Mononuclear cell (primary cell): Measurements from ENCODE around the gene LRRC8E. TPM values are rescaled to one million over a fixed set of nuclear protein-coding genes. Genes with fewer than 3 reads are reported as not detected.
"Not testable (repeated sequence)": the region's sequence is repeated elsewhere in the genome, so short reads cannot be mapped to it uniquely, and the experiment has no call there.

Source experiments
- H3K27me3 ChIP-seq: 2 replicates; pipeline ENCODE4 v1.6.0; 2011; ENCODE audit warnings: low read length, control low read depth; ENCODE audit not compliant: insufficient read depth
- H3K4me1 ChIP-seq: 2 replicates; pipeline ENCODE4 v1.5.1; 2011; ENCODE audit warnings: mild to moderate bottlenecking, low read length, control low read depth; ENCODE audit not compliant: insufficient read depth
- H3K4me3 ChIP-seq: 2 replicates; pipeline ENCODE4 v1.5.1; 2011; ENCODE audit warnings: mild to moderate bottlenecking, low read length, moderate library complexity
- H3K9me3 ChIP-seq: 2 replicates; pipeline ENCODE4 v1.5.1; 2011; ENCODE audit warnings: low read depth, mild to moderate bottlenecking, control low read depth, low read length
- total RNA-seq: library from RNA; depleted of rRNA; stranded (reverse); fragments of >200 nt; gene quantifications from one replicate; pipeline ENCODE4 v1.2.3, GENCODE V29; 2012

The LRRC8E gene
- total RNA-seq, 1 donor = not detected

DNA sequence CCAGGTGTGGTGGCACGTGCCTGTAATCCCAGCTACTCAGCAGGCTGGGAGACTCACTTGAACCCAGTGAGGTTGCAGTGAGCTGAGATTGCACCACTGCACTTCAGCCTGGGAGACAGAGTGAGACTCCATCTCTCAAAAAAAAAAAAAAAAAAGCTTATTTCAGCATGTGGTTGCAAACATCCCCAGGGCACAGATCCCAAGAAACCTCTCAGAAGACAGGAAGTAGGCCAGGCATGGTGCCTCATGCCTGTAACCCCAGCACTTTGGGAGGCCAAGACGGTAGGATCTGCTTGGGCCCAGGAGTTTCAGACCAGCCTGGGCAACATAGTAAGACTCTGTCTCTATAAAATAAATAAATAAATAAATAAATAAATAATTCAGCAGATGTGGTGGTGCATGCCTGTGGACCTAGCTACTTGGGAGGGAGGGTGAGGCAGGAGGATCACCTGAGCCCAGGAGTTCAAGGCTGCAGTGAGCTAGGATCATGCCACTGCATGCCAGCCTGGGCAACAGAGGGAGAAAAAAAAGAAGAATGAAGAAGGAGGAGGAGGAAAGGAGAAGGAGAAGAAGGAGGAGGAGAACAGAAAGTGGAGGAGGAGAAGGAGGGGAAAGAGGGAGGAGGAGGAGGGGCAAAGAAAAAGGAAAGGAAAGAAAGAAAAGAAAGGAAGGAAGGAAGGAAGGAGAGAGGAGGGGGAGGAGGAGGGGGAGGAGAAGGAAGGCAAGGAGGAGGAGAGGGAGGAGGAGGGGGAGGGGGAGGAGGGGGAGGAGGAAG lies 4.3 kb upstream of the LRRC8E start:
- Histone ChIP-seq H3K27me3 (peaks cover 6% of the 10 kb centered on the region), H3K4me1 (peaks cover 3% of the 10 kb centered on the region), H3K4me3 (no peak overlapping the region)

DNA sequence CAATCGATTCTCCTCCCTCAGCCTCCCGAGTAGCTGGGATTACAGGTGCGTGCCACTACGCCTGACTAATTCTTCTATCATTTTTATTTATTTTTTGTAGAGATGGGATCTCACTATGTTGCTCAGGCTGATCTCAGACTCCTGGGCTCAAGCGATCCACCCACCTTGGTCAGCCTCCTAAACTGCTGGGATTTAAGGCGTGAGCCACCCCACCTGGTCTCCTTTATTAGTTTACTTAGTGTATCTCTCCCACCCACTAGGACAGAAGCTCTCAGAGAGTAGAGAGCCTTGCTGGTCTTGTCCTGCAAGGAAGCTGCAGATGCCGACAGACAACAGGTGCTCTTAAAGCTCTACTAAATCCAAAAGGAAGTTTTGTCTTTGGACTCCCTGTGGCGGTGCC lies 2.5 kb upstream of the LRRC8E start:
- H3K9me3 ChIP-seq = no peaks in the 10 kb centered on the region
- peaks cover 3% of the 10 kb centered on the region for H3K4me1 ChIP-seq
- H3K27me3 ChIP-seq = peaks cover 6% of the 10 kb centered on the region
- no peak overlapping the region for H3K4me3 ChIP-seq

More for the DNA sequence above, 4.3 kb upstream of the LRRC8E start:
- H3K9me3 ChIP-seq = no peaks in the 10 kb centered on the region

DNA sequence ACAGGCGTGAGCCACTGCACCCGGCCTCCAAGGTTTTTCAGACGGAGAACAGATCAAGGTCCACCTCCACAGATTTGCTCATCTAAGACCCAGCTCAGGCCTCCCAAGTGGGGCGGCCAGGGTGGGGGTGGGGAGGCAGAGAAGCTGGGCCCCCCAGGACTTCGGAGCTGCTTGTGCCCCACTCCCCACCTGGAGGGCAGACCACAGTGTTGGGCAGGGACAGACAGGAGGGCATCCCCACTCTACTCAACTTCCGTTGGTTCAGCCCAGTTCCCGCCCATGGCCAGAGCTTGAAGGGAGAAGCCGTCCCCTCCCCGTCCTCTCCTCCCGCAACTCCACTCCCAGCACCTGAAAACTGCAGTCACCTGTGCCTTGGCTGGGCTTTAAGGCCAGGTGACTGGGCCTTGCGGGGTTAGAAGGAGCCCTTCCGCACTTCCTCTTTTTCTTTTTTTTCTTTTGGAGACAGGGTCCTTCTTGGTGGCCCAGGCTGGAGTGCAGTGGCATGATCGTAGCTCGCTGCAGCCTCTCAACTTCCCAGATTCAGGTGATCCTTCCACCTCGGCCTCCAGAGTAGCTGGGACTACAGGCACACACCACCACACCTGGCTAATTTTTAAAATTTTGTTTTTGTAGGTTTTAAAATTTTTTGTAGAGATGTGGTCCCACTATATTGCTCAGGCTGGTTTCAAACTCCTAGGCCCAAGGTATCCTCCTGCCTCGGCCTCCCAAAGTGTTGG lies 734 bp upstream of the LRRC8E start:
- H3K4me1 ChIP-seq = peaks cover 3% of the 10 kb centered on the region
- no peaks in the 10 kb centered on the region for H3K9me3 ChIP-seq
- peaks cover 6% of the 10 kb centered on the region for H3K27me3 ChIP-seq
- H3K4me3 ChIP-seq = no peak overlapping the region

GRCh38 chr19:7888826-7889217 lies 512 bp downstream of the LRRC8E start:
- H3K4me1 ChIP-seq = peaks cover 3% of the 10 kb centered on the region
- peaks cover 6% of the 10 kb centered on the region for H3K27me3 ChIP-seq
- no peaks in the 10 kb centered on the region for H3K9me3 ChIP-seq
- no peak overlapping the region for H3K4me3 ChIP-seq

DNA sequence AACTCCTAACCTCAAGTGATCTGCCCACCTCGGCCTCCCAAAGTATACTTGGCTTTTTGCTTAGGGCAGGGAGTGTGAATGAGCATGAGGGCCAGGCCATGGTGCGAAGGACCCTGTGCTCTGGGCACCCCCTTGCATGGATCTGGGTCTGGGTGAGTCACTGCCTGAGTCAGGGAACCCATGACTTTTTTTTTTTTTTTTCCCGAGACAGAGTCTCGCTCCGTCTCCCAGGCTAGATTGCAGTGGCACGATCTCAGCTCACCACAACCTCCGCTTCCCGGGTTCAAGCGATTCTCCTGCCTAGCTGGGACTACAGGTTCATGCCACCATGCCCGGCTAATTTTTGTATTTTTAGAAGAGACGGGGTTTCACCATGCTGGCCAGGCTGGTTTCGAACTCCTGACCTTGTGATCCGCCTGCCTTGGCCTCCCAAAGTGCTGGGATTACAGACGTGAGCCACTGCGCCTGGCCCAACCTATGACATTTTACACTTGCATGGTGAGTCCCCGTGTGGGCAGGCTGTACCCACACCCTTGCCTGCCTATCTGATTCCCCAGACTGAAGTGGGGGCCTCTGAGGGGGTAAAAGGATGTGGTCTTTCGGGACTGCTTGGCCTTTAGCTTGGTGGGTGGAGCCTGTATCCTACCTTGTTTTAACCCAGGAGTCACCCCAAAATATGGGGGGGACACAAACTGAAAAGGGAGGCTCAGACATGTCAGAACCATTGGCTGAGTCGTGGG lies 5.2 kb downstream of the LRRC8E start:
- not testable (repeated sequence) for H3K4me1 ChIP-seq, H3K27me3 ChIP-seq, H3K9me3 ChIP-seq, H3K4me3 ChIP-seq

DNA sequence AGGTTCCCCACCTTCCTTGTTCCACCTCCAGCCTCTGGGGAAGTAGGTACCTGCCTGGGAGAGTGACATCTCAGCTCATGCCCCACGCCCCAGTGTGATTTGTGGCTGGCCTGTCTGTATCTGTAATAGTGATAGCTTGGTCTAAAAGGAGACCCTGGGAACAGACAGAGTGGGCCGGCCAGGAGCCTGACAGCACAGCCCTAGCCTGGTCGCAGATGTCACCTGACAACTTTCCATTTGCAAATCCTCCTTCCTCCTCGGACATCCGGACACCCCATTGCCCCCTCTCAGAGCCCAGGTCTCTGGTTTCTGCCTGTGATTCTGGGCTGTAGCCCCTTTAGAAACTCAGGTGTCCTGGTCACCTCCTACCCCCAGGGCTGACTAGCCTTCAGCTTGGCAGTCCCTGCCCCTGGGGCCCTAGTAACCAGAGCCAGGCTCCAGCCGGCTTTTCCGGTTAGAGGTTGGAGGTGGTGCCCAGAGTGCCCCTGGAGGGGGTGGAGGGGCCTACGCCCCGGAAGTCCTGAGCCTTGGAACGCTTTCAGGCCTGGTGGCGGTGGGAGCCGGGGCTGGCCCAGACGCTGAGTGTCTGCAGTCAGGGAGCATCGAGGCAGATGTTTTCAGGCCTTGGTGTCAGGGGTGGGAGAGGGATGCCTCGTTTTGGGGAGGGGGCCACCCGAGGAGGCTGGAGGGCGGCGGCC lies 6.5 kb downstream of the LRRC8E start:
- Histone ChIP-seq H3K9me3 (no peaks in the 10 kb centered on the region), H3K27me3 (no peaks in the 10 kb centered on the region), H3K4me1 (no peaks in the 10 kb centered on the region), H3K4me3 (no peak overlapping the region)

- Histone ChIP-seq H3K4me1 (no peaks in the 10 kb centered on the region), H3K4me3 (no peak overlapping the region), H3K27me3 (no peaks in the 10 kb centered on the region), H3K9me3 (no peaks in the 10 kb centered on the region)
These were observed 7.3 kb downstream of the LRRC8E start for GRCh38 chr19:7895565-7895964.

- no peaks in the 10 kb centered on the region for H3K4me1 ChIP-seq
These were observed 9.0 kb downstream of the LRRC8E start for GRCh38 chr19:7897292-7897691.

DNA sequence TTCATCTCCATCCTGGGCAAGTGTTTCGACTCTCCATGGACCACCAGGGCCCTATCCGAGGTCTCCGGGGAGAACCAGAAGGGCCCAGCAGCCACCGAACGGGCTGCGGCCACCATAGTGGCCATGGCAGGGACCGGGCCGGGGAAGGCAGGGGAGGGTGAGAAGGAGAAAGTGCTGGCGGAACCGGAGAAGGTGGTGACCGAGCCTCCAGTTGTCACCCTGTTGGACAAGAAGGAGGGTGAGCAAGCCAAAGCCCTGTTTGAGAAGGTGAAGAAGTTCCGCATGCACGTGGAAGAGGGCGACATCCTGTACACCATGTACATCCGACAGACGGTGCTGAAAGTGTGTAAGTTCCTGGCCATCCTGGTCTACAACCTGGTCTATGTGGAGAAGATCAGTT lies 10.7 kb downstream of the LRRC8E start:
- Histone ChIP-seq H3K9me3 (no peaks in the 10 kb centered on the region), H3K27me3 (no peaks in the 10 kb centered on the region), H3K4me1 (peaks cover 10% of the 10 kb centered on the region), H3K4me3 (no peak overlapping the region)

More at GRCh38 chr19:7897292-7897691, 9.0 kb downstream of the LRRC8E start:
- Histone ChIP-seq H3K27me3 (no peaks in the 10 kb centered on the region), H3K9me3 (no peaks in the 10 kb centered on the region), H3K4me3 (no peak overlapping the region)

DNA sequence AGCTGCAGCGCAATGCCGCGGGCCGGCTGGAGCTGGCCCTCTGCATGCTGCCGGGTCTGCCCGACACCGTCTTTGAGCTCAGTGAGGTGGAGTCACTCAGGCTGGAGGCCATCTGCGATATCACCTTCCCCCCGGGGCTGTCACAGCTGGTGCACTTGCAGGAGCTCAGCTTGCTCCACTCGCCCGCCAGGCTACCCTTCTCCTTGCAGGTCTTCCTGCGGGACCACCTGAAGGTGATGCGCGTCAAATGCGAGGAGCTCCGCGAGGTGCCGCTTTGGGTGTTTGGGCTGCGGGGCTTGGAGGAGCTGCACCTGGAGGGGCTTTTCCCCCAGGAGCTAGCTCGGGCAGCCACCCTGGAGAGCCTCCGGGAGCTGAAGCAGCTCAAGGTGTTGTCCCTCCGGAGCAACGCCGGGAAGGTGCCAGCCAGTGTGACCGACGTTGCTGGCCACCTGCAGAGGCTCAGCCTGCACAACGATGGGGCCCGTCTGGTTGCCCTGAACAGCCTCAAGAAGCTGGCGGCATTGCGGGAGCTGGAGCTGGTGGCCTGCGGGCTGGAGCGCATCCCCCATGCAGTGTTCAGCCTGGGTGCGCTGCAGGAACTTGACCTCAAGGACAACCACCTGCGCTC lies 11.6 kb downstream of the LRRC8E start:
- no peaks in the 10 kb centered on the region for H3K27me3 ChIP-seq
- no peaks in the 10 kb centered on the region for H3K9me3 ChIP-seq
- no peak overlapping the region for H3K4me3 ChIP-seq
- H3K4me1 ChIP-seq = peaks cover 17% of the 10 kb centered on the region

GRCh38 chr19:7900401-7900870 lies 12.1 kb downstream of the LRRC8E start:
- H3K9me3 ChIP-seq = no peaks in the 10 kb centered on the region
- H3K4me3 ChIP-seq = no peak overlapping the region
- H3K27me3 ChIP-seq = no peaks in the 10 kb centered on the region
- peaks cover 23% of the 10 kb centered on the region for H3K4me1 ChIP-seq

DNA sequence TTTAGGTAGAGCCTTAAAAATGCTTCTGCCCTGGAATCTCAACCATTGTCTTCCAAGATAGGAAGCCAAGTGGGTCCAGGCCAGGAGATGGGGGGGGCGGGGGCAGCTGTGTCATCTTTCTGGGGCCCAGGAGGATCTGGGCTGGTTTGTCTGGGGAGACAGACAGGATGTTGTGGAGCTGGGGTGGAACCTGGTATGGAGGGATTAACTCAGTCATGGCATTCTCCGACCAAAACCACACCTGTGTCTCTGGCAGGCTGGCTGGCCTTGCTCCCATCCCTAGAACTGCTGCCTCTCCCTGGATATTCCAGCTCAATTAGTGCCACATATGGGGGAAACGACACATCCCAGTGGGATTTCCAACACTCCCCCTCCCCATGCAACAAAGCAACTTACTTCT lies 12.6 kb downstream of the LRRC8E start:
- Histone ChIP-seq H3K4me1 (peaks cover 28% of the 10 kb centered on the region), H3K9me3 (no peaks in the 10 kb centered on the region), H3K4me3 (no peak overlapping the region), H3K27me3 (no peaks in the 10 kb centered on the region)

- Histone ChIP-seq H3K27me3 (no peaks in the 10 kb centered on the region), H3K9me3 (no peaks in the 10 kb centered on the region), H3K4me3 (no peak overlapping the region), H3K4me1 (peaks cover 31% of the 10 kb centered on the region)
These were observed 13.0 kb downstream of the LRRC8E start for GRCh38 chr19:7901337-7901736.

DNA sequence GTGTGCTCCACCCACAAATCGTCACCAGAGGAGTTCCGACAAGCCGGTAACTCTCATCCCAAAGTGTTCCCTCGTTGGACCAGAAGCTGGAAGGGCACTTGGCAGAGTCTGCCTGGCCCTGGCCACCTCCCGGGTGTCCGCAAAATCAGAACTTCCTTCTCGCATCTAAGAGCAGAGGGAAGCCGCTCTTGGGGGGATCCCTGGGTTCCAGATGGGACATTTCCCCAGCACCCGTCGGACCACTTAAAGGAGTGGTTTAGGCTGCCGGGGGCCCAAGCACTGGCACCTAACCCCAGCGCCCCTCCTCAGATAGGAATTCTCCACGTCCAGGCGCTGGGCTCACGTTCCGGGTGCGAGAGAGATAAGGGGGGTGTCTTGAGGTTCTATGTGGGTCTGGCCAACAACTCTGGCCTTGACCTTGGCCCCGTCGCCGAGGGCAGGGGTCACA lies 14.5 kb downstream of the LRRC8E start:
- Histone ChIP-seq H3K4me3 (peak overlapping the region; percentile 63), H3K4me1 (peaks cover 31% of the 10 kb centered on the region), H3K27me3 (no peaks in the 10 kb centered on the region), H3K9me3 (no peaks in the 10 kb centered on the region)
